HCT116 (cell line): ENCODE results near the gene PSTPIP1. TPM values are rescaled to one million over a fixed set of nuclear protein-coding genes. Genes with fewer than 3 reads are reported as not detected.

Experiments
- ATAC-seq: fragments of 200-7000 bp; cut with Tn5 transposase; 2 replicates; pipeline ENCODE4 v1.9.1; 2020; ENCODE audit warnings: mild to moderate bottlenecking, moderate library complexity
- BruUV-seq: library from RNA; stranded (reverse); fragments of 400-500 nt; replicated peaks from 2 replicates; lab custom pipeline; 2021; lab: Mats Ljungman, UMichigan
- CTCF ChIA-PET: fragments of 300-600 bp; sonication (Branson Sonifier 250); formaldehyde crosslinking; loops from one replicate; lab custom pipeline; 2021; ENCODE audit warnings: antibody characterized with exemption; lab: Charles Lee
- POLR2A ChIA-PET: fragments of 300-600, 350-600 bp; sonication (Branson Sonifier 250); formaldehyde crosslinking; loops from one replicate; lab custom pipeline; 2021; ENCODE audit warnings: antibody characterized with exemption; lab: Charles Lee
- RAD21 ChIA-PET, 2 experiments: fragments of 300-600 bp; sonication (Branson Sonifier 250); formaldehyde crosslinking; loops; one replicate each; lab custom pipeline; 2023; ENCODE audit warnings: low total read pairs in 2 of 2; ENCODE audit not compliant: uncharacterized antibody in 2 of 2, unreplicated experiment in 2 of 2, low non-redundant PET in 1 of 2; lab: Charles Lee
- DNase-seq: peaks from one replicate; pipeline ENCODE4 v3.0.0-alpha.2; 2010; ENCODE audit warnings: low read depth, low spot score
- H2AFZ ChIP-seq: fragments of 200-600 bp; shearing (Covaris generic), sonication (generic); 2 replicates; pipeline ENCODE4 v1.6.1; 2017; ENCODE audit warnings: low read depth, mixed run types, mixed read lengths, antibody characterized with exemption, low read length; ENCODE audit not compliant: poor library complexity, severe bottlenecking
- H3K27ac ChIP-seq: 2 replicates; pipeline ENCODE4 v1.5.1; 2012; ENCODE audit warnings: low read depth, low read length
- H3K27me3 ChIP-seq: fragments of 200-600 bp; sonication (generic); 2 replicates; pipeline ENCODE4 v1.6.1; 2016; ENCODE audit warnings: mixed run types, low read length, mixed read lengths; ENCODE audit not compliant: insufficient read depth
- H3K36me3 ChIP-seq, 2 experiments: fragments of 200-500 bp in 1 of 2; fragments of 200-600 bp in 1 of 2; sonication (Bioruptor generic) in 1 of 2; sonication (generic) in 1 of 2; 2 replicates each; pipeline versions ENCODE4 v1.5.1 to v1.6.1; 2014 to 2016; ENCODE audit warnings: low read length in 2 of 2, inconsistent platforms in 1 of 2, mixed read lengths in 1 of 2, mixed run types in 1 of 2; ENCODE audit not compliant: insufficient read depth in 2 of 2, control insufficient read depth in 1 of 2
- H3K4me1 ChIP-seq, 2 experiments: fragments of 200-600 bp in 1 of 2; sonication (generic) in 1 of 2; 2 replicates each; pipeline versions ENCODE4 v1.5.1 to v1.6.1; 2012 to 2017; ENCODE audit warnings: low read length in 2 of 2, inconsistent platforms in 1 of 2, mild to moderate bottlenecking in 1 of 2, mixed read lengths in 1 of 2, mixed run types in 1 of 2, moderate library complexity in 1 of 2; ENCODE audit not compliant: insufficient read depth in 2 of 2, control insufficient read depth in 1 of 2
- H3K4me2 ChIP-seq: fragments of 200-600 bp; sonication (generic); 2 replicates; pipeline ENCODE4 v1.6.1; 2017; ENCODE audit warnings: mixed run types, low read length, mixed read lengths
- H3K4me3 ChIP-seq, 2 experiments: fragments of 200-600 bp in 1 of 2; sonication (generic) in 1 of 2; replicated peaks in 1 of 2; 2 replicates each; pipeline ENCODE4 v1.5.1; 2011 to 2016; ENCODE audit warnings: low read length in 2 of 2, control low read depth in 1 of 2, low read depth in 1 of 2, mild to moderate bottlenecking in 1 of 2, mixed read lengths in 1 of 2, mixed run types in 1 of 2
- H3K79me2 ChIP-seq: fragments of 200-600 bp; sonication (generic); 2 replicates; pipeline ENCODE4 v1.6.1; 2017; ENCODE audit warnings: mild to moderate bottlenecking, mixed run types, low read length, moderate library complexity, mixed read lengths; ENCODE audit not compliant: insufficient read depth
- H3K9ac ChIP-seq: fragments of 200-600 bp; sonication (generic); 2 replicates; pipeline ENCODE4 v1.6.1; 2016; ENCODE audit warnings: low read length, mixed read lengths
- H3K9me2 ChIP-seq: fragments of 200-600 bp; sonication (generic), shearing (Covaris generic); 2 replicates; pipeline ENCODE4 v1.6.1; 2017; ENCODE audit warnings: mixed run types, mild to moderate bottlenecking, moderate library complexity; ENCODE audit not compliant: insufficient read depth
- H3K9me3 ChIP-seq, 2 experiments: fragments of 200-500 bp in 1 of 2; fragments of 200-600 bp in 1 of 2; sonication (Bioruptor generic) in 1 of 2; sonication (generic) in 1 of 2; 2 replicates each; pipeline ENCODE4 v1.6.1; 2014 to 2017; ENCODE audit warnings: low read length in 2 of 2, mixed read lengths in 2 of 2, inconsistent platforms in 1 of 2, low read depth in 1 of 2, mild to moderate bottlenecking in 1 of 2, mixed run types in 1 of 2, moderate library complexity in 1 of 2; ENCODE audit not compliant: control insufficient read depth in 1 of 2, insufficient read depth in 1 of 2
- H4K20me1 ChIP-seq: fragments of 200-600 bp; sonication (generic), shearing (Covaris generic); 2 replicates; pipeline ENCODE4 v1.6.1; 2017; ENCODE audit warnings: mixed run types, mild to moderate bottlenecking, moderate library complexity; ENCODE audit not compliant: insufficient read depth
- POLR2A ChIP-seq: IDR thresholded peaks from 2 replicates; pipeline ENCODE4 v1.7.0; 2011; ENCODE audit warnings: borderline replicate concordance; ENCODE audit not compliant: insufficient read depth, insufficient read length; ENCODE audit errors: extremely low read depth
- SRF ChIP-seq: IDR thresholded peaks from 2 replicates; pipeline ENCODE4 v1.6.1; 2012; ENCODE audit warnings: low read depth
- ZFX ChIP-seq: fragments of 450-650 bp; IDR thresholded peaks from 2 replicates; pipeline ENCODE4 v1.6.1; 2017
- ZNF274 ChIP-seq: fragments of 200-500 bp; sonication (Bioruptor generic); IDR thresholded peaks from 2 replicates; pipeline ENCODE4 v1.6.1; 2014; ENCODE audit warnings: mild to moderate bottlenecking, low read depth, low read length, inconsistent platforms
- intact Hi-C: fragments of 100-400 bp; cut with micrococcal nuclease; formaldehyde crosslinking; loops from 2 replicates; pipeline ENCODE4 v1.10.0; 2022
- total RNA-seq: library from RNA; stranded (reverse); gene quantifications from one replicate; pipeline ENCODE4 v1.2.1, GENCODE V29; 2021; ENCODE audit not compliant: unreplicated experiment
- TF ChIP-seq, protein P1 (sequence below): IDR thresholded peaks from 2 replicates; pipeline ENCODE4 v1.6.1; 2012; ENCODE audit warnings: low read depth

PSTPIP1 gene
- total RNA-seq, 1 experiment from 2014 or later = 0.79 TPM

DNA sequence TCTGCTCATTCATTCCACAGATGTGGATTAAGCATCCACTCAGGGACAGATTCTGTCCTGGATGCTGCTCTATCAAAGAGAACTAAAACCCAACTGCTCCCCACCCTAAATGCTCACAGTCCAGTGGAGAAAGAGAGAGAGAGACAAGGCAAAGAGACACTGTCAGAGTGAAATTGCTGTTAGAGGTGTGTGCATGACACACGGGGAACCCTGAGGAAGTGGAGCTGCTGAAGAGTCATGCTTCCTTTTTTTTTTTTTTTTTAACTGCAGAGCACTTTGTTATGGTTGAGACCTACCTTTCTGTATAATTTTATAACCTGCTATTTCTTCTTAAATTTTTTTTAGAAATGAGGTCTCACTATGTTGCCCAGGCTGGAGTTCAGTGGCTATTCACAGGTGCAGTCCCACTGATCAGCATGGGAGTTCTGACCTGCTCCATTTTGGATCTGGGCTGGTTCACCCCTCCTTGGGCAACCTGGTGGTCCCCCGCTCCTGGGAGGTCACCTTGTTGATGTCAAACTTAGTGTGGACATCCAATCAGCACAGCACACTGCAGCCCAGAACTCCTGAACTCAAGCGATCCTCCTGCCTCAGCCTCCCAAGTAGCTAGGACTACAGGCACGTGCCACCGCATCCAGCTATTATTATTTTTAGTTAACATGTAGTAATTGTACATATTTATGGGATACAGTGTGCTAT is 18.2 kb upstream of the PSTPIP1 start:
- RAD21 ChIA-PET = no interaction called here
- DNase-seq (no peak), ATAC-seq (no peak)
- Histone ChIP-seq H3K4me2 (no peak overlapping the region), H3K9me3 (no peaks in the 10 kb centered on the region), H3K27me3 (0 out of 2 replicates have a peak, but pooled peaks cover 2% of the 10 kb centered on the region), H4K20me1 (no peaks in the 10 kb centered on the region), H3K79me2 (no peaks in the 10 kb centered on the region), H3K36me3 (no peaks in the 10 kb centered on the region), H3K27ac (no peak overlapping the region), H2AFZ (no peak overlapping the region), H3K4me3 (no peak overlapping the region), H3K9ac (no peak overlapping the region), H3K9me2 (no peaks in the 10 kb centered on the region), H3K4me1 (no peaks in the 10 kb centered on the region)
- no TSS peak for BruUV-seq
- intact Hi-C loops = no loop called here
- CTCF ChIA-PET = no interaction called here
- TF ChIP-seq POLR2A = no peak
- TF ChIP-seq, protein P1, sequence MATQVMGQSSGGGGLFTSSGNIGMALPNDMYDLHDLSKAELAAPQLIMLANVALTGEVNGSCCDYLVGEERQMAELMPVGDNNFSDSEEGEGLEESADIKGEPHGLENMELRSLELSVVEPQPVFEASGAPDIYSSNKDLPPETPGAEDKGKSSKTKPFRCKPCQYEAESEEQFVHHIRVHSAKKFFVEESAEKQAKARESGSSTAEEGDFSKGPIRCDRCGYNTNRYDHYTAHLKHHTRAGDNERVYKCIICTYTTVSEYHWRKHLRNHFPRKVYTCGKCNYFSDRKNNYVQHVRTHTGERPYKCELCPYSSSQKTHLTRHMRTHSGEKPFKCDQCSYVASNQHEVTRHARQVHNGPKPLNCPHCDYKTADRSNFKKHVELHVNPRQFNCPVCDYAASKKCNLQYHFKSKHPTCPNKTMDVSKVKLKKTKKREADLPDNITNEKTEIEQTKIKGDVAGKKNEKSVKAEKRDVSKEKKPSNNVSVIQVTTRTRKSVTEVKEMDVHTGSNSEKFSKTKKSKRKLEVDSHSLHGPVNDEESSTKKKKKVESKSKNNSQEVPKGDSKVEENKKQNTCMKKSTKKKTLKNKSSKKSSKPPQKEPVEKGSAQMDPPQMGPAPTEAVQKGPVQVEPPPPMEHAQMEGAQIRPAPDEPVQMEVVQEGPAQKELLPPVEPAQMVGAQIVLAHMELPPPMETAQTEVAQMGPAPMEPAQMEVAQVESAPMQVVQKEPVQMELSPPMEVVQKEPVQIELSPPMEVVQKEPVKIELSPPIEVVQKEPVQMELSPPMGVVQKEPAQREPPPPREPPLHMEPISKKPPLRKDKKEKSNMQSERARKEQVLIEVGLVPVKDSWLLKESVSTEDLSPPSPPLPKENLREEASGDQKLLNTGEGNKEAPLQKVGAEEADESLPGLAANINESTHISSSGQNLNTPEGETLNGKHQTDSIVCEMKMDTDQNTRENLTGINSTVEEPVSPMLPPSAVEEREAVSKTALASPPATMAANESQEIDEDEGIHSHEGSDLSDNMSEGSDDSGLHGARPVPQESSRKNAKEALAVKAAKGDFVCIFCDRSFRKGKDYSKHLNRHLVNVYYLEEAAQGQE = no peak
- no peak for TF ChIP-seq ZNF274
- TF ChIP-seq ZFX = no peak
- no peak for TF ChIP-seq SRF
- POLR2A ChIA-PET = no interaction called here
